Endothelial cell of umbilical vein (primary cell): ENCODE data around the gene CSRP2. TPM values are rescaled to one million over a fixed set of nuclear protein-coding genes. Genes with fewer than 3 reads are reported as not detected.

Experiments
- BruUV-seq: library from RNA; stranded (reverse); fragments of 400-500 nt; replicated peaks from 2 replicates; lab custom pipeline; 2021; lab: Mats Ljungman, UMichigan
- CTCF ChIA-PET: fragments of 300-600, 350-600 bp; sonication (Branson Sonifier 250); formaldehyde crosslinking; loops from one replicate; lab custom pipeline; 2021; ENCODE audit warnings: antibody characterized with exemption, inconsistent platforms; lab: Charles Lee
- POLR2A ChIA-PET: fragments of 300-600, 350-600 bp; sonication (Branson Sonifier 250); formaldehyde crosslinking; loops from one replicate; lab custom pipeline; 2021; ENCODE audit warnings: antibody characterized with exemption, inconsistent platforms; lab: Charles Lee
- DNase-seq: peaks from one replicate; pipeline ENCODE4 v3.0.0-alpha.2; 2011; ENCODE audit warnings: low read depth, low spot score
- FAIRE-seq: peaks from 2 replicates; lab custom pipeline; 2011; peaks lifted over from hg19 to GRCh38; lab: Jason Lieb, UNC
- H2AFZ ChIP-seq: 2 replicates; pipeline ENCODE4 v1.6.0; 2012; ENCODE audit warnings: low read depth, low read length, control low read depth, inconsistent platforms
- H3K27ac ChIP-seq: 2 replicates; pipeline ENCODE4 v1.5.1; 2011; ENCODE audit warnings: low read depth, mild to moderate bottlenecking, control low read depth, low read length, moderate library complexity; ENCODE audit not compliant: insufficient read depth
- H3K27me3 ChIP-seq, 2 experiments: 2 replicates each; pipeline versions ENCODE4 v1.6.0 to v1.6.1; 2011; ENCODE audit warnings: low read length in 2 of 2, mixed read lengths in 1 of 2; ENCODE audit not compliant: control insufficient read depth in 2 of 2, insufficient read depth in 2 of 2
- H3K36me3 ChIP-seq, 2 experiments: 2 replicates in 1 of 2; 3 replicates in 1 of 2; pipeline ENCODE4 v1.5.1; 2011; ENCODE audit warnings: low read length in 2 of 2, mild to moderate bottlenecking in 1 of 2, moderate library complexity in 1 of 2; ENCODE audit not compliant: control insufficient read depth in 2 of 2, insufficient read depth in 2 of 2; ENCODE audit errors: extremely low read depth in 1 of 2
- H3K4me1 ChIP-seq: 3 replicates; pipeline ENCODE4 v1.5.1; 2011; ENCODE audit warnings: mild to moderate bottlenecking, low read length; ENCODE audit not compliant: control insufficient read depth, insufficient read depth; ENCODE audit errors: extremely low read depth
- H3K4me2 ChIP-seq: 2 replicates; pipeline ENCODE4 v1.6.1; 2011; ENCODE audit warnings: low read length, control low read depth, mixed read lengths; ENCODE audit not compliant: insufficient read depth
- H3K4me3 ChIP-seq, 3 experiments: fragments of 200-600 bp in 1 of 3; sonication (generic), shearing (Covaris generic) in 1 of 3; replicated peaks in 1 of 3; 2 replicates each; pipeline ENCODE4 v1.5.1; 2011 to 2016; ENCODE audit warnings: control low read depth in 3 of 3, low read length in 3 of 3, mild to moderate bottlenecking in 2 of 3, inconsistent platforms in 1 of 3, low read depth in 1 of 3, moderate library complexity in 1 of 3; ENCODE audit not compliant: insufficient read depth in 1 of 3
- H3K79me2 ChIP-seq: 2 replicates; pipeline ENCODE4 v1.6.0; 2012; ENCODE audit warnings: low read length, inconsistent platforms; ENCODE audit not compliant: control insufficient read depth, insufficient read depth
- H3K9ac ChIP-seq: replicated peaks from 2 replicates; pipeline ENCODE3; 2011; ENCODE audit warnings: low read length, control low read depth; ENCODE audit not compliant: insufficient read depth; ENCODE audit errors: extremely low read depth
- H3K9me1 ChIP-seq: replicated peaks from 3 replicates; pipeline ENCODE4 v1.6.0; 2011; ENCODE audit warnings: mild to moderate bottlenecking, low read length; ENCODE audit not compliant: control insufficient read depth, insufficient read depth; ENCODE audit errors: extremely low read depth
- H3K9me3 ChIP-seq: replicated peaks from 2 replicates; pipeline ENCODE4 v1.5.1; 2012; ENCODE audit warnings: low read length, inconsistent platforms; ENCODE audit not compliant: control insufficient read depth, insufficient read depth
- H4K20me1 ChIP-seq: replicated peaks from 2 replicates; pipeline ENCODE3; 2011; ENCODE audit warnings: mild to moderate bottlenecking, low read length; ENCODE audit not compliant: control insufficient read depth, insufficient read depth; ENCODE audit errors: extremely low read depth
- CTCF ChIP-seq, 2 donors: IDR thresholded peaks; 1 replicate in 1 of 2; 2 replicates in 1 of 2; pipeline ENCODE4 v1.5.1; 2011; ENCODE audit warnings: low read length in 2 of 2, mild to moderate bottlenecking in 2 of 2, moderate library complexity in 2 of 2, control low read depth in 1 of 2, inconsistent platforms in 1 of 2, low read depth in 1 of 2; ENCODE audit not compliant: insufficient read depth in 1 of 2; ENCODE audit errors: extremely low read depth in 1 of 2
- EZH2 ChIP-seq: IDR thresholded peaks from 2 replicates; pipeline ENCODE4 v1.6.1; 2012; ENCODE audit warnings: borderline replicate concordance, low read depth, mild to moderate bottlenecking, moderate library complexity, low read length, inconsistent platforms; ENCODE audit not compliant: severe bottlenecking
- FOS ChIP-seq: IDR thresholded peaks from 2 replicates; pipeline ENCODE4 v1.6.1; 2011; ENCODE audit warnings: mild to moderate bottlenecking, low read length, moderate library complexity, borderline replicate concordance; ENCODE audit not compliant: insufficient read depth
- GATA2 ChIP-seq: IDR thresholded peaks from 2 replicates; pipeline ENCODE4 v1.7.0; 2011; ENCODE audit warnings: low read depth, mild to moderate bottlenecking, moderate library complexity, mixed read lengths, low read length; ENCODE audit not compliant: insufficient read length, insufficient read depth
- JUN ChIP-seq: IDR thresholded peaks from 2 replicates; pipeline ENCODE4 v1.6.1; 2011; ENCODE audit warnings: borderline replicate concordance, low read depth; ENCODE audit not compliant: insufficient read length, insufficient read depth
- MAX ChIP-seq: IDR thresholded peaks from 2 replicates; pipeline ENCODE4 v1.6.1; 2011; ENCODE audit not compliant: insufficient read depth, insufficient read length
- MYC ChIP-seq: IDR thresholded peaks from one replicate; pipeline ENCODE4 v1.6.1; 2011; ENCODE audit warnings: mild to moderate bottlenecking, low read depth, low read length
- POLR2A ChIP-seq: IDR thresholded peaks from 2 replicates; pipeline ENCODE4 v1.6.1; 2012; ENCODE audit warnings: low read depth, mild to moderate bottlenecking, control low read depth, low read length
- POLR2AphosphoS5 ChIP-seq: IDR thresholded peaks from 2 replicates; pipeline ENCODE4 v1.6.1; 2012; ENCODE audit warnings: low read depth, mild to moderate bottlenecking, control low read depth, low read length, moderate library complexity; ENCODE audit not compliant: insufficient read depth
- dilution Hi-C: fragments of 300-500 bp; cut with MboI; formaldehyde crosslinking; loops from one replicate; pipeline ENCODE4 v1.15.0; 2019; ENCODE audit warnings: low sequenced_read_pairs; ENCODE audit not compliant: extremely low pct_ligation_motif_present
- intact Hi-C: fragments of 100-400 bp; cut with micrococcal nuclease; formaldehyde crosslinking; loops from one replicate; pipeline ENCODE4 v1.10.0; 2022
- polyA plus RNA-seq, 4 experiments: library from polyadenylated mRNA; depleted of rRNA in 3 of 4; stranded (reverse) in 3 of 4; unstranded in 1 of 4; fragments of >200 nt; gene quantifications; 2 replicates each; pipeline versions ENCODE4 v1.2.1 to v1.2.3, GENCODE V29; 2011 to 2012; ENCODE audit warnings: missing spikeins in 1 of 4
- total RNA-seq: library from RNA; stranded (reverse); gene quantifications from 2 replicates; pipeline ENCODE4 v1.2.3, GENCODE V29; 2021

CSRP2 gene
- total and polyA plus RNA-seq, 2 donors (not counting 3 experiments of a cell fraction or from before 2014, with no cell fraction given): 8.8 to 13.4 TPM

- intact Hi-C loops (no loop called here), dilution Hi-C loops (no loop called here)
- no peak overlapping the region for H3K4me2 ChIP-seq
- H2AFZ ChIP-seq: no peak overlapping the region
- H4K20me1 ChIP-seq: no peaks in the 10 kb centered on the region
- FAIRE-seq (no peak), DNase-seq (no peak)
- no peaks in the 10 kb centered on the region for H3K4me1 ChIP-seq
- no peak overlapping the region for H3K4me3 ChIP-seq
- TF ChIP-seq MAX: no peak
- TF ChIP-seq MYC: no peak
- TF ChIP-seq GATA2: no peak
- no peak for TF ChIP-seq EZH2
- no peak for TF ChIP-seq JUN
- TF ChIP-seq POLR2A: no peak
- TF ChIP-seq POLR2AphosphoS5: no peak
- TF ChIP-seq FOS: no peak
- no peak for TF ChIP-seq CTCF (IDR thresholded peaks at IDR 0.05; ENCODE audit: extremely low read depth in 1 of 2, insufficient read depth in 1 of 2, low read depth in 1 of 2, low read length in 2 of 2)
- ChIA-PET CTCF (interaction anchor here (0.7 to 1.8 kb wide), 4 partner anchors 10 to 125 kb away, joined by 3 to 6 read pairs (median 4); no protein-coding TSS in a partner anchor), POLR2A (interaction anchor here (0.6 kb wide), 1 partner anchor 30 kb away, joined by 5 read pairs; no protein-coding TSS in a partner anchor)
- no peaks in the 10 kb centered on the region for H3K9me1 ChIP-seq
- no peak overlapping the region for H3K9ac ChIP-seq
- no peaks in the 10 kb centered on the region for H3K36me3 ChIP-seq
- H3K27ac ChIP-seq: no peak overlapping the region
- H3K27me3 ChIP-seq: peaks cover 5 to 14% of the 10 kb centered on the region in 2 experiments
- no TSS peak for BruUV-seq
- H3K9me3 ChIP-seq: no peaks in the 10 kb centered on the region
- no peaks in the 10 kb centered on the region for H3K79me2 ChIP-seq
These were observed 36.7 kb upstream of the CSRP2 start for GRCh38 chr12:76915361-76916169.
